HepG2 (cell line): Measurements from ENCODE around the gene ITPR1. TPM values are rescaled to one million over a fixed set of nuclear protein-coding genes. Genes with fewer than 3 reads are reported as not detected.

ENCODE experiments used
- ATAC-seq: fragments of 200-7000 bp; cut with Tn5 transposase; 3 replicates; pipeline ENCODE4 v1.9.1; 2020; ENCODE audit warnings: mild to moderate bottlenecking, moderate library complexity
- BruUV-seq: library from RNA; stranded (reverse); fragments of 400-500 nt; replicated peaks from 2 replicates; lab custom pipeline; 2021; lab: Mats Ljungman, UMichigan
- CTCF ChIA-PET: fragments of 300-600 bp; formaldehyde crosslinking; extraction: SDS; loops from one replicate; lab custom pipeline; 2021; ENCODE audit warnings: low total read pairs, inconsistent platforms, low intra/inter-chr PET ratio; lab: Yijun Ruan, JAX
- POLR2A ChIA-PET: fragments of 350-600 bp; sonication (Branson Sonifier 250); formaldehyde crosslinking; loops from one replicate; lab custom pipeline; 2020; ENCODE audit warnings: antibody characterized with exemption, inconsistent platforms; lab: Yijun Ruan, JAX
- DNase-seq: peaks from one replicate; pipeline ENCODE4 v3.0.0-alpha.2; 2015; ENCODE audit warnings: low spot score
- FAIRE-seq: peaks from 3 replicates; lab custom pipeline; 2011; peaks lifted over from hg19 to GRCh38; lab: Jason Lieb, UNC
- H2AFZ ChIP-seq: one replicate; pipeline ENCODE4 v1.6.1; 2011; ENCODE audit warnings: low read length, inconsistent platforms
- H3K27ac ChIP-seq: fragments of 300-600 bp; 3 replicates; pipeline ENCODE4 v1.8.0; 2011; ENCODE audit warnings: mixed run types, mild to moderate bottlenecking, mixed read lengths, low read length, inconsistent platforms; ENCODE audit not compliant: insufficient read depth; ENCODE audit errors: extremely low read length
- H3K27me3 ChIP-seq, 2 experiments: fragments of 200-600 bp in 1 of 2; 2 replicates in 1 of 2; 3 replicates in 1 of 2; pipeline versions ENCODE4 v1.6.0 to v1.8.0; 2011; ENCODE audit warnings: low read length in 2 of 2, mild to moderate bottlenecking in 2 of 2, moderate library complexity in 2 of 2, inconsistent platforms in 1 of 2; ENCODE audit not compliant: insufficient read depth in 2 of 2, control insufficient read depth in 1 of 2
- H3K36me3 ChIP-seq, 2 experiments: fragments of 200-600 bp in 1 of 2; replicated peaks in 1 of 2; 2 replicates in 1 of 2; 3 replicates in 1 of 2; pipeline versions ENCODE4 v1.5.1 to v1.8.0; 2011; ENCODE audit warnings: low read length in 2 of 2, inconsistent platforms in 1 of 2; ENCODE audit not compliant: insufficient read depth in 2 of 2, control insufficient read depth in 1 of 2
- H3K4me1 ChIP-seq: 2 replicates; pipeline ENCODE4 v1.5.1; 2012; ENCODE audit warnings: low read length, inconsistent platforms; ENCODE audit not compliant: insufficient read depth
- H3K4me2 ChIP-seq: 2 replicates; pipeline ENCODE4 v1.6.0; 2011; ENCODE audit warnings: low read depth, low read length, inconsistent platforms
- H3K4me3 ChIP-seq, 3 experiments: fragments of 200-600 bp in 1 of 3; sonication (generic), shearing (Covaris generic) in 1 of 3; replicated peaks in 1 of 3; 2 replicates each; pipeline ENCODE4 v1.5.1; 2011 to 2016; ENCODE audit warnings: low read length in 3 of 3, inconsistent platforms in 2 of 3, low read depth in 2 of 3, mild to moderate bottlenecking in 2 of 3, control low read depth in 1 of 3, mixed read lengths in 1 of 3; ENCODE audit not compliant: insufficient read depth in 1 of 3
- H3K79me2 ChIP-seq: one replicate; pipeline ENCODE4 v1.6.1; 2011; ENCODE audit warnings: low read length, inconsistent platforms; ENCODE audit not compliant: insufficient read depth
- H3K9ac ChIP-seq: 2 replicates; pipeline ENCODE4 v1.6.0; 2011; ENCODE audit warnings: mild to moderate bottlenecking, low read depth, low read length, inconsistent platforms; ENCODE audit not compliant: insufficient read depth
- H3K9me3 ChIP-seq: 2 replicates; pipeline ENCODE4 v1.5.1; 2012; ENCODE audit warnings: mild to moderate bottlenecking, low read length
- H4K20me1 ChIP-seq: 2 replicates; pipeline ENCODE4 v1.6.0; 2011; ENCODE audit warnings: inconsistent platforms, mild to moderate bottlenecking, low read length, moderate library complexity; ENCODE audit not compliant: insufficient read depth
- AKAP8 ChIP-seq: sonication (generic); formaldehyde crosslinking; IDR thresholded peaks from 2 replicates; pipeline ENCODE4 v1.5.1; 2020; ENCODE audit warnings: mild to moderate bottlenecking, missing genetic modification reagents
- BRCA1 ChIP-seq: sonication (generic); formaldehyde crosslinking; IDR thresholded peaks from 2 replicates; pipeline ENCODE4 v1.4.0; 2020; ENCODE audit warnings: missing genetic modification reagents
- CEBPB ChIP-seq: IDR thresholded peaks from 2 replicates; pipeline ENCODE4 v1.6.1; 2011; ENCODE audit warnings: low read depth, low read length, improper control_type of control experiment, borderline replicate concordance
- KMT2B ChIP-seq: IDR thresholded peaks from 2 replicates; pipeline ENCODE4 v1.6.1; 2016; ENCODE audit warnings: missing genetic modification reagents, missing compliant biosample characterization
- MEIS2 ChIP-seq: sonication (generic); formaldehyde crosslinking; IDR thresholded peaks from 2 replicates; pipeline ENCODE4 v1.9.0; 2021; ENCODE audit warnings: mild to moderate bottlenecking, missing genetic modification reagents
- SALL2 ChIP-seq: sonication (generic); formaldehyde crosslinking; IDR thresholded peaks from 2 replicates; pipeline ENCODE4 v1.8.1; 2023; ENCODE audit warnings: mild to moderate bottlenecking, missing genetic modification reagents, inconsistent platforms
- SRSF4 ChIP-seq: fragments of 200-400 bp; formaldehyde crosslinking; IDR thresholded peaks from one replicate; pipeline ENCODE4 v1.6.1; 2018; ENCODE audit warnings: mild to moderate bottlenecking, low read depth, low read length, moderate library complexity; ENCODE audit not compliant: poor library complexity, severe bottlenecking
- SRY ChIP-seq: sonication (generic); formaldehyde crosslinking; IDR thresholded peaks from 2 replicates; pipeline ENCODE4 v1.8.0; 2022; ENCODE audit warnings: mild to moderate bottlenecking, missing genetic modification reagents
- ZBTB1 ChIP-seq: sonication (generic); formaldehyde crosslinking; IDR thresholded peaks from 2 replicates; pipeline ENCODE4 v1.4.0; 2020; ENCODE audit warnings: missing genetic modification reagents, borderline replicate concordance
- ZBTB38 ChIP-seq: sonication (generic); formaldehyde crosslinking; IDR thresholded peaks from 2 replicates; pipeline ENCODE4 v1.5.1; 2020; ENCODE audit warnings: mild to moderate bottlenecking, missing genetic modification reagents
- ZBTB4 ChIP-seq: sonication (generic); formaldehyde crosslinking; IDR thresholded peaks from 2 replicates; pipeline ENCODE4 v1.4.0; 2020; ENCODE audit warnings: missing genetic modification reagents, mild to moderate bottlenecking, borderline replicate concordance
- ZNF329 ChIP-seq: sonication (generic); formaldehyde crosslinking; IDR thresholded peaks from 2 replicates; pipeline ENCODE4 v1.9.0; 2021; ENCODE audit warnings: low read depth, mild to moderate bottlenecking, missing genetic modification reagents
- ZNF619 ChIP-seq: sonication (generic); formaldehyde crosslinking; IDR thresholded peaks from 2 replicates; pipeline ENCODE4 v1.4.0; 2020; ENCODE audit warnings: mild to moderate bottlenecking, missing genetic modification reagents
- ZNF879 ChIP-seq: sonication (generic); formaldehyde crosslinking; IDR thresholded peaks from 2 replicates; pipeline ENCODE4 v1.8.1; 2023; ENCODE audit warnings: missing genetic modification reagents
- WGBS: methylation state at CpG from one replicate; pipeline ENCODE4 v1.1.6; 2017; ENCODE audit warnings: low lambda C conversion rate; 5-methylcytosine and 5-hydroxymethylcytosine counted together
- in situ Hi-C: cut with HindIII; loops from 2 replicates; pipeline ENCODE4 v1.10.0; 2017; ENCODE audit warnings: low pct_unique_long_range_greater_than_20kb; ENCODE audit not compliant: extremely low pct_ligation_motif_present
- intact Hi-C: fragments of 100-400 bp; cut with micrococcal nuclease; formaldehyde crosslinking; loops from one replicate; pipeline ENCODE4 v1.10.0; 2022; ENCODE audit not compliant: unreplicated experiment
- polyA plus RNA-seq, 8 experiments: library from polyadenylated mRNA; depleted of rRNA in 3 of 8; stranded (reverse) in 7 of 8; unstranded in 1 of 8; fragments of >200 nt; fragmentation: Illumina TruSeq in 4 of 8; extraction: Trizol in 4 of 8; gene quantifications; 2 replicates each; pipeline versions ENCODE4 v1.2.1 to v1.2.3, GENCODE V29; 2011 to 2016; ENCODE audit warnings: low read depth in 4 of 8, missing spikeins in 1 of 8, mixed read lengths in 1 of 8; ENCODE audit not compliant: insufficient read depth in 1 of 8
- total RNA-seq, 5 experiments: library from RNA; depleted of rRNA; stranded (reverse); fragments of >200 nt; fragmentation: Illumina TruSeq; extraction: Trizol; gene quantifications; 2 replicates each; pipeline ENCODE4 v1.2.3, GENCODE V29; 2016; ENCODE audit warnings: low read depth in 1 of 5
- TF ChIP-seq, protein P1 (sequence below): IDR thresholded peaks from 2 replicates; pipeline ENCODE4 v1.6.1; 2016; ENCODE audit warnings: low read depth, borderline replicate concordance
- TF ChIP-seq, protein P2 (sequence below): sonication (generic); formaldehyde crosslinking; IDR thresholded peaks from 2 replicates; pipeline ENCODE4 v1.5.1; 2020; ENCODE audit warnings: mild to moderate bottlenecking, missing genetic modification reagents, moderate library complexity
- TF ChIP-seq, protein P3 (sequence below): sonication (generic); formaldehyde crosslinking; conservative IDR thresholded peaks from 2 replicates; pipeline ENCODE4 v1.4.0; 2020; ENCODE audit warnings: missing genetic modification reagents

The ITPR1 gene
- total and polyA plus RNA-seq, 2 of the 13 experiments (the other 11 are each of a cell fraction or from before 2014, with no cell fraction given): 10.0 to 11.4 TPM

DNA sequence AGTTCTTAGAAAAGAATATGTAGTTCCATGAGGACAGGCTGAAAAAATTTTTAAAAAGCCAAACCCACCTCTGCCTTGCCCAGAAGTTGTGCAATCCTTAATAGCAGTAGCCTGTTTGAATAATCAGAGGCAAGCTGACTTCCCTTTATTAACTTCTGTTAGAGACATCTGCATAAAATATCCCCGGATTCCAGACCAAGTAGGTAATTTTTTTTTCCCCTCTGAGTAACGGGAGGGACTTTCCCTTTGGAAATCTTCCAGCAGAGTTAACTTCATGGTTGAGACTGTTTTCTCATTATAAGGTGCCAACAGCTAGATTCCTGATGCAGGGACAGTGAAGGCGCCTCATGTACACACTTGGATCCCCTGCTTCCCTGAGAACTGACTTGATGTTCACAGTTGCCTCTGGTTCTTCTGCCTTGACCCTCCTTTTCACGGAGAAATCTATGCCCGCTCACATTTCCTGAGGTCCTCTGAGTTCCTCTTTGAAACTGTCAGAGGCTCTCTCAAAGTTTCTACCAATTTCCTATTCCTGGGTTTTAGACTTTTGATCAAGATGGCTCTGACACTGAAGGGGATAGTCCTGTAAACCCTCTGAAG is 258.5 kb downstream of the ITPR1 start:
- Histone ChIP-seq H3K9ac (peak overlapping the region; percentile 39), H2AFZ (no peak overlapping the region), H3K4me3 (no peak overlapping the region; a peak in 1 of 6 replicates), H3K79me2 (no peaks in the 10 kb centered on the region), H3K27ac (peak overlapping the region; percentile 88), H3K4me1 (peaks cover 77% of the 10 kb centered on the region), H3K36me3 (no peaks in the 10 kb centered on the region; a peak in 1 of 5 replicates), H3K27me3 (no peaks in the 10 kb centered on the region), H3K4me2 (peak overlapping the region; percentile 54), H4K20me1 (no peaks in the 10 kb centered on the region), H3K9me3 (no peaks in the 10 kb centered on the region)
- in situ Hi-C loops: no loop called here
- ATAC-seq (no peak), DNase-seq (peak; percentile 25), FAIRE-seq (no peak)
- TSS peak; percentile 85 for BruUV-seq
- WGBS: 54% methylated on average over 5 of the region's 5 CpGs
- intact Hi-C loops: no loop called here
- ChIA-PET POLR2A (interaction anchor here (0.8 to 1.9 kb wide), 3 partner anchors 227 to 387 kb away, joined by 3 to 20 read pairs (median 3); partner anchors contain the start of gene BHLHE40), CTCF (no interaction called here)
- TF ChIP-seq ZNF879 (CRISPR knock-in tag) (no peak), ZBTB4 (CRISPR knock-in tag) (no peak), SALL2 (CRISPR knock-in tag) (no peak), SRSF4 (no peak), ZBTB1 (CRISPR knock-in tag) (no peak), AKAP8 (CRISPR knock-in tag) (no peak), ZNF619 (CRISPR knock-in tag) (no peak), CEBPB (peak; percentile 77), MEIS2 (CRISPR knock-in tag) (no peak), BRCA1 (CRISPR knock-in tag) (no peak), KMT2B (CRISPR knock-in tag) (no peak), ZBTB38 (CRISPR knock-in tag) (no peak), ZNF329 (CRISPR knock-in tag) (0 out of 2 replicates have a peak, but pooled peaks have one; percentile 2), SRY (CRISPR knock-in tag) (no peak)
- TF ChIP-seq, protein P1, sequence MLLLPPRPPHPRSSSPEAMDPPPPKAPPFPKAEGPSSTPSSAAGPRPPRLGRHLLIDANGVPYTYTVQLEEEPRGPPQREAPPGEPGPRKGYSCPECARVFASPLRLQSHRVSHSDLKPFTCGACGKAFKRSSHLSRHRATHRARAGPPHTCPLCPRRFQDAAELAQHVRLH (CRISPR knock-in tag): no peak
- TF ChIP-seq, protein P2, sequence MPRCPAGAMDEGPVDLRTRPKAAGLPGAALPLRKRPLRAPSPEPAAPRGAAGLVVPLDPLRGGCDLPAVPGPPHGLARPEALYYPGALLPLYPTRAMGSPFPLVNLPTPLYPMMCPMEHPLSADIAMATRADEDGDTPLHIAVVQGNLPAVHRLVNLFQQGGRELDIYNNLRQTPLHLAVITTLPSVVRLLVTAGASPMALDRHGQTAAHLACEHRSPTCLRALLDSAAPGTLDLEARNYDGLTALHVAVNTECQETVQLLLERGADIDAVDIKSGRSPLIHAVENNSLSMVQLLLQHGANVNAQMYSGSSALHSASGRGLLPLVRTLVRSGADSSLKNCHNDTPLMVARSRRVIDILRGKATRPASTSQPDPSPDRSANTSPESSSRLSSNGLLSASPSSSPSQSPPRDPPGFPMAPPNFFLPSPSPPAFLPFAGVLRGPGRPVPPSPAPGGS (CRISPR knock-in tag): 0 out of 2 replicates have a peak, but pooled peaks have one; percentile 9
- TF ChIP-seq, protein P3, sequence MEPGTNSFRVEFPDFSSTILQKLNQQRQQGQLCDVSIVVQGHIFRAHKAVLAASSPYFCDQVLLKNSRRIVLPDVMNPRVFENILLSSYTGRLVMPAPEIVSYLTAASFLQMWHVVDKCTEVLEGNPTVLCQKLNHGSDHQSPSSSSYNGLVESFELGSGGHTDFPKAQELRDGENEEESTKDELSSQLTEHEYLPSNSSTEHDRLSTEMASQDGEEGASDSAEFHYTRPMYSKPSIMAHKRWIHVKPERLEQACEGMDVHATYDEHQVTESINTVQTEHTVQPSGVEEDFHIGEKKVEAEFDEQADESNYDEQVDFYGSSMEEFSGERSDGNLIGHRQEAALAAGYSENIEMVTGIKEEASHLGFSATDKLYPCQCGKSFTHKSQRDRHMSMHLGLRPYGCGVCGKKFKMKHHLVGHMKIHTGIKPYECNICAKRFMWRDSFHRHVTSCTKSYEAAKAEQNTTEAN: no peak
